K562 (cell line): ENCODE results near the gene PLEKHB1. TPM values are rescaled to one million over a fixed set of nuclear protein-coding genes. Genes with fewer than 3 reads are reported as not detected.

Experiments
- BHLHE40 ChIP-seq: IDR thresholded peaks from 2 replicates; pipeline ENCODE4 v1.6.1; 2011; ENCODE audit warnings: low read length, improper control_type of control experiment
- CCNT2 ChIP-seq: IDR thresholded peaks from 2 replicates; pipeline ENCODE4 v1.6.1; 2011; ENCODE audit warnings: borderline replicate concordance, low read depth, mild to moderate bottlenecking, moderate library complexity, mixed read lengths, low read length; ENCODE audit not compliant: insufficient read length; ENCODE audit errors: extremely low read depth
- CREB1 ChIP-seq, 2 experiments: sonication (generic) in 1 of 2; formaldehyde crosslinking in 1 of 2; IDR thresholded peaks; 2 replicates each; pipeline versions ENCODE4 v1.6.1 to v1.8.0; 2012 to 2022; ENCODE audit warnings: inconsistent platforms in 1 of 2, mild to moderate bottlenecking in 1 of 2, missing genetic modification reagents in 1 of 2, moderate library complexity in 1 of 2
- DMBX1 ChIP-seq: fragments of 250-450 bp; sonication (Bioruptor Pico); IDR thresholded peaks from 2 replicates; pipeline ENCODE4 v1.8.0; 2022; ENCODE audit warnings: inconsistent platforms, mild to moderate bottlenecking, moderate library complexity, borderline replicate concordance
- ESRRA ChIP-seq: fragments of 450-650 bp; IDR thresholded peaks from 2 replicates; pipeline ENCODE4 v1.6.1; 2014; ENCODE audit warnings: low read depth, mild to moderate bottlenecking, moderate library complexity, borderline replicate concordance
- ETS1 ChIP-seq: conservative IDR thresholded peaks from 2 replicates; pipeline ENCODE4 v1.6.1; 2011; ENCODE audit warnings: low read depth, mild to moderate bottlenecking, low read length; ENCODE audit not compliant: control insufficient read depth
- FOXA1 ChIP-seq: fragments of 450-650 bp; IDR thresholded peaks from 2 replicates; pipeline ENCODE4 v1.6.1; 2016; ENCODE audit warnings: mild to moderate bottlenecking, borderline replicate concordance
- FOXK1 ChIP-seq: sonication (generic); formaldehyde crosslinking; IDR thresholded peaks from 2 replicates; pipeline ENCODE4 v1.8.0; 2022; ENCODE audit warnings: missing genetic modification reagents, mild to moderate bottlenecking, borderline replicate concordance
- FOXM1 ChIP-seq, 2 experiments: fragments of 450-650 bp in 1 of 2; sonication (generic) in 1 of 2; formaldehyde crosslinking in 1 of 2; IDR thresholded peaks; 2 replicates each; pipeline versions ENCODE4 v1.6.1 to v1.9.0; 2017 to 2022; ENCODE audit warnings: low read depth in 2 of 2, mild to moderate bottlenecking in 2 of 2, missing genetic modification reagents in 1 of 2, moderate library complexity in 1 of 2
- HMBOX1 ChIP-seq: sonication (generic); IDR thresholded peaks from 2 replicates; pipeline ENCODE4 v1.6.1; 2016
- HNRNPL ChIP-seq: fragments of 200-400 bp; formaldehyde crosslinking; IDR thresholded peaks from 2 replicates; pipeline ENCODE4 v1.6.1; 2017; ENCODE audit warnings: low read depth, mild to moderate bottlenecking, low read length
- MAZ ChIP-seq, 2 experiments: fragments of 450-650 bp in 1 of 2; sonication (generic) in 1 of 2; formaldehyde crosslinking; IDR thresholded peaks in 1 of 2; conservative IDR thresholded peaks in 1 of 2; 2 replicates each; pipeline versions ENCODE4 v1.4.0 to v1.5.0; 2020; ENCODE audit warnings: mild to moderate bottlenecking in 1 of 2, missing genetic modification reagents in 1 of 2
- MCM2 ChIP-seq: fragments of 450-650 bp; IDR thresholded peaks from 2 replicates; pipeline ENCODE4 v1.6.1; 2017; ENCODE audit warnings: low read depth, mild to moderate bottlenecking
- NCOA4 ChIP-seq: fragments of 450-650 bp; IDR thresholded peaks from 2 replicates; pipeline ENCODE4 v1.6.1; 2018; ENCODE audit warnings: mild to moderate bottlenecking; ENCODE audit not compliant: partially characterized antibody
- POLR2A ChIP-seq: fragments of 450-650 bp; conservative IDR thresholded peaks from 2 replicates; pipeline ENCODE4 v1.6.1; 2016
- PTTG1 ChIP-seq: fragments of 450-650 bp; IDR thresholded peaks from 2 replicates; pipeline ENCODE4 v1.6.1; 2016; ENCODE audit warnings: low read depth, mild to moderate bottlenecking, missing genetic modification characterization, missing compliant biosample characterization
- RBM34 ChIP-seq: fragments of 200-400 bp; formaldehyde crosslinking; IDR thresholded peaks from 2 replicates; pipeline ENCODE4 v1.6.1; 2018; ENCODE audit warnings: low read length, borderline replicate concordance; ENCODE audit not compliant: insufficient read depth
- RUNX1 ChIP-seq: sonication (generic); IDR thresholded peaks from 2 replicates; pipeline ENCODE4 v1.6.1; 2016; ENCODE audit warnings: antibody characterized with exemption, low read depth
- SIN3A ChIP-seq, 2 experiments: fragments of 150-350 bp in 1 of 2; IDR thresholded peaks; 2 replicates each; pipeline ENCODE4 v1.6.1; 2011 to 2016; ENCODE audit warnings: borderline replicate concordance in 2 of 2, low read depth in 2 of 2, low read length in 2 of 2, mild to moderate bottlenecking in 2 of 2, moderate library complexity in 2 of 2; ENCODE audit not compliant: control insufficient read depth in 1 of 2
- TAL1 ChIP-seq: fragments of 450-650 bp; IDR thresholded peaks from 2 replicates; pipeline ENCODE4 v1.6.1; 2016; ENCODE audit warnings: mild to moderate bottlenecking
- TCF7L2 ChIP-seq: fragments of 150-350 bp; IDR thresholded peaks from 2 replicates; pipeline ENCODE4 v1.6.1; 2016; ENCODE audit warnings: low read depth, mild to moderate bottlenecking, low read length, moderate library complexity
- TRIM28 ChIP-seq: fragments of 450-650 bp; IDR thresholded peaks from 2 replicates; pipeline ENCODE4 v1.6.1; 2017
- ZC3H8 ChIP-seq: fragments of 450-650 bp; IDR thresholded peaks from 2 replicates; pipeline ENCODE4 v1.6.1; 2017
- ZEB2 ChIP-seq: fragments of 450-650 bp; IDR thresholded peaks from 2 replicates; pipeline ENCODE4 v1.6.1; 2016
- ZKSCAN8 ChIP-seq: fragments of 200-800 bp; sonication (Bioruptor generic); IDR thresholded peaks from 2 replicates; pipeline ENCODE4 v1.6.1; 2016; ENCODE audit warnings: missing genetic modification characterization, missing compliant biosample characterization
- ZNF253 ChIP-seq: fragments of 250-450 bp; sonication (Bioruptor Pico); conservative IDR thresholded peaks from 2 replicates; pipeline ENCODE4 v1.6.1; 2021; ENCODE audit warnings: mild to moderate bottlenecking
- ZNF431 ChIP-seq: sonication (generic); formaldehyde crosslinking; IDR thresholded peaks from 2 replicates; pipeline ENCODE4 v1.8.0; 2022; ENCODE audit warnings: mild to moderate bottlenecking, missing genetic modification reagents
- ZNF589 ChIP-seq: fragments of 200-800 bp; sonication (Bioruptor generic); IDR thresholded peaks from 2 replicates; pipeline ENCODE4 v1.6.1; 2016; ENCODE audit warnings: low read depth, missing genetic modification characterization, missing compliant biosample characterization
- polyA plus RNA-seq, 8 experiments: library from polyadenylated mRNA; depleted of rRNA in 4 of 8; stranded (reverse) in 5 of 8; unstranded in 3 of 8; fragments of >200 nt; fragmentation: Nextera tagmentation in 2 of 8; fragmentation: Illumina TruSeq in 1 of 8; extraction: Ambion mirVana in 2 of 8; extraction: Trizol in 1 of 8; gene quantifications; 2 replicates each; pipeline versions ENCODE4 v1.2.1 to v1.2.3, GENCODE V29; 2011 to 2014; ENCODE audit warnings: inconsistent platforms in 1 of 8, missing spikeins in 1 of 8
- total RNA-seq, 7 experiments: library from RNA; depleted of rRNA in 6 of 7; stranded (reverse); fragments of >200 nt in 6 of 7; fragmentation: Illumina TruSeq in 2 of 7; extraction: Trizol in 2 of 7; gene quantifications; 2 replicates each; pipeline versions ENCODE4 v1.2.1 to v1.2.3, GENCODE V29; 2011 to 2021; ENCODE audit warnings: low replicate concordance in 1 of 7

The PLEKHB1 gene
- total and polyA plus RNA-seq, 9 of the 15 experiments (the other 6 are each of a cell fraction or from before 2014, with no cell fraction given): 0.07 to 0.62 (median 0.17) TPM; not detected in 2

- no peak; the same call in 1 of the 2 replicates for TF ChIP-seq ZEB2
- TF ChIP-seq TAL1: no peak
- no peak for TF ChIP-seq FOXA1
- TF ChIP-seq ZNF253 (CRISPR knock-in tag): no peak
- TF ChIP-seq PTTG1 (tag): no peak
- TF ChIP-seq CREB1 (IDR thresholded peaks at IDR 0.05): no peak; the same call in none of the 2 replicates
- TF ChIP-seq CREB1 (CRISPR knock-in tag; IDR thresholded peaks at IDR 0.05): peak; percentile 69; the same call in 1 of the 2 replicates
- TF ChIP-seq DMBX1 (CRISPR knock-in tag): peak; percentile 16; the same call in 1 of the 2 replicates
- no peak for TF ChIP-seq ZNF431 (CRISPR knock-in tag)
- 0 out of 2 replicates have a peak, but pooled peaks have one; percentile 52 for TF ChIP-seq TRIM28
- no peak; the same call in 1 of the 2 replicates for TF ChIP-seq ESRRA
- no peak for TF ChIP-seq RUNX1
- TF ChIP-seq HNRNPL: no peak
- peak; percentile 18; the same call in 1 of the 2 replicates for TF ChIP-seq BHLHE40
- no peak for TF ChIP-seq HMBOX1
- peak; percentile 75; the same call in 1 of the 2 replicates for TF ChIP-seq ZNF589 (CRISPR knock-in tag)
- peak in 1 of 2 experiments; percentile 31; a peak in 1 of 4 replicates for TF ChIP-seq SIN3A (IDR thresholded peaks at IDR 0.05; ENCODE audit: borderline replicate concordance in 2 of 2, control insufficient read depth in 1 of 2, low read depth in 2 of 2, low read length in 2 of 2)
- no peak for TF ChIP-seq NCOA4
- TF ChIP-seq POLR2A: peak; percentile 81; the same call in 1 of the 2 replicates
- no peak for TF ChIP-seq ZKSCAN8
- no peak for TF ChIP-seq ZC3H8
- TF ChIP-seq RBM34: no peak
- TF ChIP-seq MCM2: no peak
- no peak for TF ChIP-seq CCNT2
- peak; percentile 94 for TF ChIP-seq ETS1
- no peak for TF ChIP-seq FOXK1 (CRISPR knock-in tag)
- peak; percentile 96 to 97 for TF ChIP-seq MAZ (CRISPR knock-in tag; conservative IDR thresholded peaks at IDR 0.05 in 1 of 2, IDR thresholded peaks at IDR 0.05 in 1 of 2)
- TF ChIP-seq FOXM1 (IDR thresholded peaks at IDR 0.05; ENCODE audit: low read depth): no peak
- TF ChIP-seq FOXM1 (CRISPR knock-in tag; IDR thresholded peaks at IDR 0.05; ENCODE audit: low read depth): no peak
- TF ChIP-seq TCF7L2: no peak
Measured at GRCh38 chr11:73597956-73598718, 48.2 kb upstream of the PLEKHB1 start, which contains the start of gene FAM168A (continued).
